G401.6 (cell line): ENCODE data around the gene RARB.

Experiments used
- FAIRE-seq: peaks from 2 replicates; lab custom pipeline; 2012; peaks lifted over from hg19 to GRCh38; lab: Jason Lieb, UNC

The RARB gene

DNA sequence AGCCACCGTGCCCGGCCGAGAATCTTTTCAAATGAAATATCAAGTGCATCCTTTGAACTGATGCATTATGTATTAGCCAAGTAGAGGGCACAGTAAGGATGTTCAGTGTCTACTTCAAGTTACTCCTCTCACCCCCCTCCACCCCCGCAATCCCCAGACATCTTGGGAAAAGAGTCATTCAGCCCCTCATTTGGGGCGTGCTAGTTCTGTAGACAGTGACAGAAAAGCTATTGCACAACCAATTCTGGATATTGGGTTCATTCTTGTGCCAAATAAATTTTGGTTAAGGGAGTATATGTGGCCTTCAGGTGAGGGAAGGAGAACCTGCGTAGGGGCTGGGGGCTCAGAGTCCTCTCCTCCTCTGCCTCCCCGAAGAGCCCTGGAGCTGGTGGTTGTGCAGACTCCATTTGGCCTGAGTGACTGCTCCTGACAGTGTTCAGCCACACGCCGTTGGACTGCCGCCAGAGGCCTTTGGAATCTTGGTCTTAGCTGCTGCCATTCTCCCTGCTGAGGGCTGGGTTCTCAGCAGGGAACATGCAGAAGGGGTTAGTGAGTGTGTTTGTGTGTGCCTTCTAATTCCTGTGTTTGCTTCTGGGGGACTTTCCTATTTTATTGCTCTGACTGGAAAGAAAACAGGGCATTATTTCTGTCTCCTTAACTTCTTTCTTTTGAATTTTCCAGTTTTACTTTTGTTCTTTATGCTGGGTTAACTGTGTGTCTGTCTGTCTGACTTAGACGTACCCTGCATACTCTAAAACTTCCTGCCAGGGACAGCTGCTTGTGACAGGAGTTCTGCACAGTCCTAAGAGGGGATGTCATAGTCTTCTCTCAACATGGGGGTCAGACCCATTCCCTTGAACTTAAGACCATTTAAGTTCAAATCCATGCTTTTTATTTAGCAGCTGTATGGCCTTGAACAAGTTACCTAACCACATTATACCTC is 21.0 kb downstream of the RARB start:
- FAIRE-seq = no peak

DNA sequence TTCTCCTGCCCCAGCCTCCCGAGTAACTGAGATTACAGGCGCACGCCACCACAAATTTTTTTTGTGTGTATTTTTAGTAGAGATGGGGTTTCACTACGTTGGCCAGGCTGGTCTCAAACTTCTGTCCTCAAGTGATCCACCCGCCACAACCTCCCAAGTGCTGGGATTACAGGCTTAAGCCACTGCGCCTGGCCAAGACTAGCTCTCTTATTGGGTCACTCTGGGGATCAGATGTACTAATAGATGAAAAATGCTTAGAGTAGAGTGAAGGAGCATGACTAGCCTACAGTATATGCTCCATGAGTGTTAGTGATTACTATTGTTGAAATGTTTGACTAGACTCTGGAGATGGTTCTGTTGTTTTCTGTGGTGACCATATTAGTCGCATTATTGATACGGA is 21.8 kb downstream of the RARB start:
- no peak for FAIRE-seq

DNA sequence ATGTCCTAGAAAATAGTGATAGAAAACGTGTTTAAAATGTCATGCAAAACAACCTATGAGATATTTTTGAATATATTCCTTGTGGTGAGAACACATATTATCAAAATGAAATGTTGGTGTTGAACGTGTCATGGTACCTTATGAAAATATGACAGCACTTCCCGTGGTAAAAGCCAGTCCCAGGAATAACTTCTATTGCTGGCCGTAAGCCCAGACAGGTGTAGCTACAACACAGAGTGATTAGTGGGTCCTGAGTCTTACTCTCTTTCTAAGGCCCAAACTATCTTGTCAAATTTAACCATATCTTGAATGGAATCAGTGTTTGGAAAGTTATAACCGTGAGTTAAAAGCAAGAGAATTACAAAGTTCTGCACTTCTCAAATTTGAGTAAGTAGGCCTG is 24.1 kb downstream of the RARB start:
- FAIRE-seq = no peak

DNA sequence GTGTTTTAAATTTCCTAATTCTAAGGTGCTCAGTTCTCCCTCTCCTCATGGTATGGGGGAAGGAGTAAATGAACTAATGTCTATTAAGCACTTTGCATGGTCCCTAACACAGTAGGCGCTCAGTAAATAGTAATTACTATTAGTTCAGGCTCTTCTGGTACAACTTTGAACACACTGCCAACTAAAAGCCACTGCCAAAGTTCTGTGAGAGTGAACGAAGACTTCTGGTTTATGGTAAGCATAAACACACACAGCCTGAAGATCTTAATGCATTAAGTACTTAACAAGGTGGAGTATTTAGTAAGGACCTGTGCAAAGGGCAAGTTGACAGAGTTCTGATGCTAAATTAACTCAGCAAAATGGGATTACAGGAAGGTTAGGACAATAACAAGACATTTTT is 24.7 kb downstream of the RARB start:
- no peak for FAIRE-seq

DNA sequence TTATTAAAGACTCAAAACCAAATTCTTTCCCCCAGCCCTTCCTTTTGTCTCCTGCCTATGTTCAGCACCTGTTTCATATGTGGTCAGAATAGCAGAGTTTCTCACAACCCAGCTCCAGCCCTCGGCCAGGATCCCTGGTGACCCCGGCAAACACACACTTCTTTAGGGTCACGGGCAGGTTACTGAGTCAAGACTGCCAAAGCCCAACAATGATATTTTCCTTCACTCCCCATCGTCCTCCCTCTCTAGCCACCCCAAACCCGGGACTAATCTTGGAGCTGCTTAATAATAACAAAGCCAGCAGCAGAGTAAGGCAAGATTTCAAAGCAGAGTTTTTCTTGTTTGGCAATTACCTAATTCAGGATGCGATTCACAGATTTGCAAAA is 25.5 kb downstream of the RARB start:
- FAIRE-seq = no peak

DNA sequence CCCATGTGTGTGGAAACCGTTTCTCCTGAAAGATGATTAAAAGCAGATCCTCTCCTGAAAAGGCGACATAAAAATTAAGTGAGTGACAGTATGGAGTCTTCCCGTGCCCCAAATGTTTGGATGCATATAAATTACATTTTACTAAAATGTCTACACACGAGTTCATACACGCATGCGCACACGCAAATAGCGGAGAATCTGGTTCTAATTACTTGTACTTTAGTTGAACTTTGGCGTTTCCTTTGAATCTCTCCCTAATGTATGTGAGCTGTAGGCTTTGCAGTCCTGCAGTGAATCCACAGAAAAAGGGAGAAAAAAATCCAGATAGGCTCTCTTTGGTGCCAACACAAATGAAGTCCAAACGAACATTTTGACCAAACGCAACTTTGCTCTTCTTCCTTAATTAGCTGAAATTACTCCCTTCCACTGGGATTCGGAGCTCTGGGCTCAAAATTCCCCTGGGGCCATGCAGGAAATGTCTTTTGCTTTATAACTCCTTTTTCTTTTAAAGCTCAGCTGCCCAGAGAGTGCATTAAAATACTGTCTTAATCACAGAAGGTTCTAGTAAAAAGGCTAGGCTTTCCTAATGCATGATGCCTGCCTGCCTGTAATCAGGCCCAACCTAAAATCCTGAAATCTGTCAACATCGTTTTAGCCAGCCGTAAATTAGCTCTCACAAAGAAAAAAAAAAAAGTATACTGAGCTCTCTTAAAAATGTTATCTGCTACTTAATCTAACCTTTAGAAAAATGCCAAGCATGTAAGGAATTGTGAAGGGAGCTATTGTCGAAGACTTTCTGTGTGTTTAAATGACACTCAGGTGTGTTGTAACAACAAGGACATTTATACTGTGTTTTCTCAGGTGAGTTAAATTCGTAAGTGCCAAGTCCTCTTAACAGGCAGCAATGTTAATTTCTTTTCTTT is 26.2 kb downstream of the RARB start:
- no peak for FAIRE-seq

DNA sequence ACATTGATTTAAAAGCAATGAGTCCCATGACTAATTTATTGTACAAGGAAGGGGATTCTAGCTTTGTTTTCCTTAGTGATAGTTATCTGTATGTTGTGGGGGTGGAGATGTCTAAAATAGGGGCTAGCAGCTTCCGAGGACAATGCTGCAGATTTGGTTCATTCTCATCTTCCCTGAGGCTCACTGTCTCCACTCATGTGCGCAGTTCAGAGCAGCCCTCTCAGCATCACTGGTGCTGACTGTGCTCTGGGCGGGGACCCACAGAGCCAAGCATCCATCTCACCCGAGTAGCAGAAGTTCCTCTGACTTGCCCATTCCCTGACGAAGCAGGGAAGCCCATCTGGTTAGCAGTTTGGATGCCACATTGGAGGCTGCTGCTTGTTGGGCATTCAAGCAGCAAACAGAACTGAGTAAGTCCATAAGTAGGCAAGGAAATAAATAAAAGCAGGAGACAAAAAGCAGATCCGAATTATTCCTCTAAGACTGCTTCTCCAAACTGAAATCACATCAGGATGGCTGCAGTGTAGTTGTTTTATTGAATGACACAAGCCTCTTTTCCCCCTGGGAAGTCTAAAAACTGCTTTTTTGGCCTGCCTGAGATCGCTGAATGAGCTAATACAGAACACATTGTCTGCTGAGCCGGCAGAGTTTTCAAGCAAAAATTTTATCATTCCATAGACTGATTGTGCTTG is 27.5 kb downstream of the RARB start:
- no peak for FAIRE-seq

DNA sequence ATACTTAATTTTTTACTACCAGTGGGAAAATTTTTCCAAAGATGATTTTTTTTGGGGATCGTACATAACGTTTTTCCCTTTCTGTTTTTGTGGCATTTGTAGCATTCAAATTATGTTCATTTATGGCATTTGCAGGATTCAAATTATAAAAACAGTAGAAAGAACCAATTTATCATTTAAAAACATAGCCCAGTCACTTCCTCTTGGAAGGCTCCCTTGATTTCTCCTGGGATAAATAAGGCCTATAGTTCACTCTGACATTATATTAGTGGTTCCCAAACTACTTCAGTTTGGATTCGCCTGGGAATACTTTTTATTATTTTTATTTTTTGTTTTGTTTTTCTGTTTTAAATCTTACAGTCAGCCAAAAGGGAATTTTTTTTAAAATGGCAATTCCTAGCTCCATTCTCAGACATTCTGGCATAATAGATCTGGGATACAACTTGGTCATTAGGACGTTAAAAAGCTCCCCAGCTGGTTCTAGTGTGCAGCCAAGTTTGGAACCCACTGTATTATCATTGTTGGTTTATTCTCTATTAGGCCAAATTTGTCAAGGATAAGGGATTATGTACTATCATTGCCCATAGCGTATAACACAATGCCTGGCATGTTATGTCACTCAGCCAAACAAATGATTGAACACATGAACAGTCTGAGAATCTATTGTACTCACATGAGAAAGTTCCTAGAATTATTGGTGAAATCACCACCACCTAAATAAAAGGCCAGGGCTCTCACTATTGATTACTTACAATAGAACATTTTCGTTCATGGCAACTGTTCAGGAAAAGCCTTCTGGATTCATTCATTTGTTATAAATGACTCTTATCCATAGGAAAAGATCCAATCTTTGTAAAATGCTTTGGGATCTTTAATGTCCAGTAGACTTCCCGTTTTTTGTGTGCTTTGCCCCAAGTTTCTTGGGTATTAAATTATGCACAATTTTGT is 28.9 kb downstream of the RARB start:
- no peak for FAIRE-seq

DNA sequence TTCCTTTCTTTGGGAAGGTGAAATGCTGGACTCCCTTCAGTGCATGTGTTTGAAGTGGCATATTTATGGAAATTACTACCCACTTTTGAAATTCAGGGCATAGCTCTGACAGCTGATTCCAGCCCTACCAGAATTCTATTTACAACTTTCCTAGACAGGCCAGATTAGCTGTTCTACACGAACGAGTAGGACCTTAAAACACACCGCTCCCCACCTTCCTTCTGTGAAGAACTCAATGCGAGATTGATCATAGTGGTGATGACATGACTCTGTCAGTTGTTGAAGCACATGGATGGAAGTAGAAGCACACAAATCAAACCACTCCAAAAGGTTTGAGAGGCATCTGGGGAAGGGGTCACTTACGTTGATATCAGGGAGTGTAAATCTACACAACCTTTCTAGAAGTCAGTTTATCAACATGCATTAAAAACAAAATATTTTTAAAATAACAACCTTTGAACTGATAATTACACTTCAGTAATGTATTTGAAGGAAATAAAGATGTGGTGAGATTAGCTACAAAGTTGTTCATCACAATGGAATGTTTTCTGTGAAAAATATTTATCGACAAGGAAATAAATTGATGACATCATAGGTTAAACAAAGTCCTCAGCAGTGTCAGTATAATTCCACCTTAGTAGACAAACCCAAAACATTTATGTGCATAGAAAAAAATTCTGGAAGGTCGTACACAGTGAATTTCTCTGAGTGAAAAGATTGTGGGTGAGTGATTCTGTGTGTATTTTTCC is 29.8 kb downstream of the RARB start:
- no peak for FAIRE-seq

DNA sequence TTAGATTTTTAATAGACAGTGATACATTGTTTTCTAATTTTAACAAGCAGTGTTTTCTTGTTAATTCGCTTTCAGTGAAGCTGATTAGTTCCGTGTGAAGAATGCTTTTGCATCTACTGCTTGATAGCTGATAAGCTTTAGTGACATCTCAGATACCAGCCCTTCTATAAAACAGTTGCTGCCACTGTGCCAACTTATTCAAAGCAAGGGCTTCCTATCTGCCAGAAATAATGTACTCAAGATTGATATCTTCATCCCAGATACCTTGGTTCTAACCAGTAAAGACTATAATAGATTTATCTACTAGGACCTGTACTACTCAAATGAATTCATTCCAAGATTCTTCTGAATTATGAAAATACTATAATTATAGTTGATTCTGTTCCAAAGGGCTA is 30.4 kb downstream of the RARB start:
- no peak for FAIRE-seq

DNA sequence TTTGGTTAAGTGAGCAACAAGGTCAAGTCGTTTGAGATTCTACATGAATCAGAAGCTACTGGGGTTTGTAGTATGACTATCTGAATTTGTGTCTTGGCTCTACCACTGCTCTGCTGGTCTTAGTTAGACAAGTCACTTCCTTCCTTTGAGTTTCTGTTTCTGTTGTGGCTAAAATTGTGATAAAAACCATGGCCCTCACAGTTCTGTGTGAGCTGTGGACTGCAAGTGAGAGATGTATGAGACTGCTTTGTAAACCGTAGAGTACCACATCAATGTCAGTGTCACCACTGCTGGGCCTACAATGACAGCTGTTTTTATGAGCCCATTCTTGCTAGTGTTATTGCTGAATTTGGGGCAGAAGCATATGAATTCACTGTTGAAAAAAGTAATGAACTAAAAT is 32.7 kb downstream of the RARB start:
- FAIRE-seq = no peak

DNA sequence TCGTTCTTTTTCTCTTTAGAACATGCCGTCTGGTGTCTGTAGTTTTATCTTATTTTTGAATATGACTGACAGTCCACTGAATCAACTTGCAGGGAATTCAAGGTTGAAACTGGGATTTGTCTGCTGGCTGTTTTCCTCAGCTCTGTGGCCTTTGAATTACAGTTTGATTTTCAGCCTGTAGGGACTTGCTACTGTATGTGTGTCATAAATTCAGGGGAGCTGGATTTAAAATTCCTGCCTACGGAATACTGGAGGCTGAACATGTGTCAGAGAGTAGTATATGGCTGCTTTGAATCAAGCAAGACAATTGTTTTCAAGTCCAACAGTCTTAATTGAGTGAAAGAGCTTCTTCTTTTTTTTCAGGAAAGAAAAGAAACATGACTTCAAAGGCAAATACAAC is 33.9 kb downstream of the RARB start:
- FAIRE-seq = no peak

DNA sequence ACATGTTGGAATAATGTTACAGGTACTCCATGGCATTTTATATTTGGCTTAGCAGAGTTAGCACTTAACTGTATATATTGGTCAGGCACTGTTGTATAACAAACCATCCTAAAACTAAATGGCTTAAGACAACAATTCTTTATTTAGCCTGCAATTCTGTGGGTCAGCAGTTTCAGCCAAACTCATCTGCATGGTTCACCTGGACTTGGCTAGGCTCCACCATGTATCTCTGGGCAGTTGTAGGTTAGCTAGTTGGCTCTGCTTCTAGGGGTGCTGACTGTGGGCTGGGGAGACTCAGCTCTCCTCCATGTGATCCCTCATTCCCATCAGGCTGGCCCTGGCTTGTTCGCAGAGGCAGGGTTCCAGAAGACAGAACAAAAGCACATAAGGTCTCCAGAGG is 34.4 kb downstream of the RARB start:
- FAIRE-seq = no peak

DNA sequence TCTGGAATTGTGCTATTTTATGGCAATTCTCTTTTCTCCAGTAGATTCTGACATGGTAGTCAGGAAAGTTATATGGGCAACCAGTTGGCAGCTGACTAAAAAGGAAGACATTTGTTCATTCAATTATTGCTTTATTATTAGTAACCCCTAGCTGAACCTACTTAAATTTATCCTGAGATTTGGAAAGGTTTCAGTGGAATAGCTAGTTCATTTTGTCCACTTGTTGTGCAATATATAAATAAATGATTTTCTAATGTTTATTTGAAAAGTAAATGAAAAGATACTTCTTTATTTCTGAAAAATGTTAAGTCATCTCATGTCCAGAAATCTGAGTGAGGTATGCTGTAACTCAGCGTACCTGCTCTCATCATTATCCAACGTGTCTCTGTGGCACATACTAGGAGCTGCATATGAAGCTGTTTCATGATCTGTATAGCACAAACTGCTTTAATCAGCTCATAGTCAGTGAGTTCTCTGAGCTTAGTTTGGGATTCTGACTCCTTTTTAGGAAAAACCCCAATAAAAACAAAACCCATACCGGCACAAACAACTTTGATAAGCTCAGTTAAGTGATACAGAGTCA is 35.9 kb downstream of the RARB start:
- no peak for FAIRE-seq

DNA sequence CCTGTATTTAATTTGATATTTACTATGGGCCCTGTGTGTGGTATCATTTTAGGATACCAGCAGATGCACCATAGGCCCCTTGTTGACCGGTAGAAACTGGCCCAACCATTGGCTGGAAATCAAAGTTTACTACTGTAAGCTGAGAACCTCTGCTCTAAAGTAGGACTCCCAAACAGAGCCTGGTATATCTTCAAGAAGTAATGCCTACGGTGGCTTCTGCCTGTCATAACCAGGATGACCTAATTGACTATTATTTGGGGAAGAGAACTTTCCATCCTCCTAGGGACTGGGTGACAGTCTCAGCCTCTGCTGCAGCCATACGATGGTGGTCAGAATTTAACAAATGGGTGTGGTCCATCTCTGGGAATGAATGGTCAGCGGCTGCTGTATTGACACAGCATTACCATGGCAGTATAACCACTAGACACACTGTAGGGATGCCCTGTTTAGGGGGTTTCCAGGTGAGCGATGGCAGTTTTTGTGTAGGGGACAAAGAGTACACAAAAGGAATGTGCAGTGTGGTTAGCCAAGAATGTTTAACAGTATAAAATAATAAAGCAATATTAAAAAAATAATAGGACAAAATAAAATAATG is 37.3 kb downstream of the RARB start:
- no peak for FAIRE-seq

DNA sequence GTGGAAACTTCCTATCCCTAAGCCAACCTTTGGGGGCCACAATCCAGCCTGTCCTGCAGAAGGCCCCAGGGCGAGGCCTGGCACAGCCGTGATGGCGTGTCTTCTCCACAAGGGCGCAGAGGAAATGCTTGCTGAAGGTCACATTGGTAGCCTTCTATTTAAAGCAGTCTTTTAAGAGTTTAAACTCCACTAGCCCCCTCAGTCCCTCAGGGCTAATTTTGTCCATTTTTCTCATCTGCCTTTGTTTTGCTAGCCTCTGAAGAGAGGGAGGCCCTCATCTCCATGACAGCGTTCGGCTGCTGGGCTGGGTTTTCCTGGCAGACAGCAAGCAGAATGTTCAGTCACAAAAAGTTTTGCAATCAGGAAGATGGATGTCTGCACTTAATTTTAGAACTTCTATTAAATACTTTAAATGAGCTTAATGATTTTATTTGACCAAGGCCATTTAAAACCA is 40.8 kb downstream of the RARB start:
- FAIRE-seq = no peak

DNA sequence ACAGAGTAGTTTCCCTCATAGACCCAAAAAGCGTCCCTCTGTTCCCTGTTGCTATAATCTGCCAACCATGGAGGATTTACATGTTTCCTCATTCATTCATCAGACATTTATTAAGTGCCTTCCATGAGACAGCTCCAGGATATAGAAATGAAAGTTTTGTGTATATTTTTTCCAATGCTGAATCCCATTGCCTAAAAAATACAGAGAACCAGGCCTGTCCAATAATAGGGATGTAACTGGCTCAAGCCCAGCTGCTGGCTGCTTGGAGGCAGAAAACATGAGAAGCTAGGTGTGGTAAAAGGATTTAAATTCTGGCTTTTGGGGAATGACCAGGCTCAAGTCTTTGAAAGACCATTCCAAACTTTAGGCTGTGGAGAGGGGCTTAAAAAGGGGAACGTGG is 41.5 kb downstream of the RARB start:
- no peak for FAIRE-seq

DNA sequence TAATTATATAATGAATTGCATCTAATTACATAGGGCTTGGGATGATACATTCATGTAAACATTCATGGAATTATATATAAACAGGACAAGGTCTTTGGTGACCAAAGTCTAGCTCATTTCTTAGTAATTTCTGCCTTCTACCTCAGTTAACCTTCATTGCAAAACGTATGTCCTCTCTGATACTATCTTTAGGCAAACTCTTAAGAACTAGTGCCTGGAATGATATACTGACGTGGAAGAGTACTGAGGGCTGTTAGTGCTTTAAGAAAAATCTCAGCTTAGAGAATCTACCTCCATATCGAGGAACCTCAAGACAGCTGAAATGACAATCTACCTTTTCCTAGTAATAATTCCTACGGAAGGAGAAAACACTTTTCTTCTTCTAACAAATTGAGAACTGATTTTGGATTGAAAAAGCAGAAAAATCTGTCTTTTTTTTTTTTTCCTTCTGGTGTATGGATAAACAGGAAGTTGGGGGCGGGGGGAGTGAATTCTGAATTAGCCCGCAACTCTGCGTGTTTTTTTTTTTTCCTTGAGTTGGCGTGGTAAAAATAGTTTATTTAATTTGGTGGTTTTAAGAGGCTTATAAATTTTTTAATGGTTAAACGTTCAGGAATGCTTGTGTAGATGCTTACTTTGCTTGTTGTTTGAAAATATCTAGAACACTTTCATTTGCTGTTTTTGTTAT is 43.2 kb downstream of the RARB start:
- FAIRE-seq = no peak

DNA sequence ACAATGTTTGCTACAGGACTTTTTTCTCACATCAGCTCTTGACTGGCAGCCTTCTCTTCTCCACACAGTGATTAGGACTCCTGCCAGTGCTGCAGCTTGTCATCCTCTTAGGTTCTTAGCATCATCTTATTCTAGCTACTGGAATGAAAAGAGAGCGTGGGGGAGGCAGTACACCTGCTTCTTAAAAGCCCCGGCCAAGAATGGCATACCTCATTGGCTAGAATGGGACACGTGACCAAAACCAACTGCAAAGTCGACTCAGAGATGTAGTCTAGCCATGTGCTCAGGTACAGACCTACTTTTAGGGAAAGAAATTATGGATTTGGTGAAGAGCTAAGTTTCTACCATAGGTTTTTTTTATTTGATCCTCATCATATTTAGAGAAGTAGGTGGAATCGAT is 44.1 kb downstream of the RARB start:
- FAIRE-seq = no peak
